GM12892 (cell line): ENCODE results near the gene BICD2.

Experiments
- POLR2A ChIP-seq: IDR thresholded peaks from 2 replicates; pipeline ENCODE4 v1.6.1; 2011; ENCODE audit warnings: low read depth, low read length, control low read depth
- POLR2AphosphoS5 ChIP-seq: IDR thresholded peaks from 2 replicates; pipeline ENCODE4 v1.6.1; 2011; ENCODE audit warnings: low read depth, low read length, control low read depth

- TF ChIP-seq POLR2A (no peak), POLR2AphosphoS5 (no peak)
These were observed 36.6 kb downstream of the BICD2 start for GRCh38 chr9:92727716-92728700.
